Sciatic nerve (tissue), 2 donors: ENCODE measurements around the gene LRRC40. TPM values are rescaled to one million over a fixed set of nuclear protein-coding genes. Genes with fewer than 3 reads are reported as not detected.
"Not testable (repeated sequence)": the region's sequence is repeated elsewhere in the genome, so short reads cannot be mapped to it uniquely, and the experiment has no call there.

Source experiments
- ATAC-seq: fragments of 200-7000 bp; cut with Tn5 transposase; one replicate; pipeline ENCODE4 v1.9.1; 2020; ENCODE audit warnings: mild to moderate bottlenecking, moderate library complexity
- DNase-seq: peaks from one replicate; pipeline ENCODE4 v3.0.0-alpha.2; 2020; ENCODE audit warnings: low spot score
- intact Hi-C: fragments of 100-400 bp; cut with DNase I; formaldehyde crosslinking; loops from one replicate; pipeline ENCODE4 v1.14.2; 2022
- total RNA-seq: library from RNA; stranded (reverse); fragmentation: NEBNext Ultra II Directional; extraction: Animal tissue kit (Norgen Biotek cat#: 25700); gene quantifications from one replicate; pipeline ENCODE4 v1.2.1, GENCODE V29; 2021
- donor health status: DM: no; HTN: no; CAD: no.
- donor health status: DM: no; HTN: no; CAD: no.

The LRRC40 gene
- total RNA-seq = 15.4 TPM

DNA sequence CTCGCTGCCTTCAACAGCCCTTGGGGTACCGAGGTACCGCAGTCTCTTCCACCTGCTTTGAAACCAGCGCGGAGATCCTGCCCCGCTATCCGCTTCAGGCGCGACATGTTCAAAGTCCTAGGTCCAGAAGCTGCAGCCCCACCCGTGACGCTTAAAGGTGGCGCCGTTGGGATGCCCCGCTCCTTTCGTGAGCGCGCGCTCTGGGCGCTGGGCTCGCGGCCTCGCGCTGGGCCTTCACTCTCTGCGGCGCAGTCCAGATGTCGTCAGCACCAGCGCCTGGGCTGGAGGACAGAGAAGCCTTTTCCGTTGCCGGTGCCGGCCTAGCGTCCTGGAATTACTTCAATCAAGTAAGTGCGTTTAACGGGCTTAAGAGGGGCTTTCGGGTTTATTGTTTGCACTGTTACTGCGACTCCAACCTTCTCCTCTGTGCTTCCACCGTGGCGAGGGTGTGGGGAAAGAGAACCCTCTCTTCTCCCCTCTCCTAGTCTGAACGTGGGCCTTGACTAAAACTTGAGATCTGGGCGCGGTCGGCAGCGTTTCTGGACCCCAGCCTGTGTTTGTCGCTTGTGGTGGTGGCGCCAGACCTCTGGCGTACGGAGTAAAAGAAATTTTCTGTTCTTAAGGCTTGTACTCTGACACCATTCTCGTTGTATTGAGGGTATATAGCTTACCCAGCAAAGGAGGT, at the start of gene LRRC40:
LRRC40 (minus strand) TSS at position 146 of the 685 bp plus-strand sequence; CDS start at position 107, 39 bp downstream.
- ATAC-seq = peak; percentile 100
- intact Hi-C loops = no loop called here
- DNase-seq = peak; percentile 96

DNA sequence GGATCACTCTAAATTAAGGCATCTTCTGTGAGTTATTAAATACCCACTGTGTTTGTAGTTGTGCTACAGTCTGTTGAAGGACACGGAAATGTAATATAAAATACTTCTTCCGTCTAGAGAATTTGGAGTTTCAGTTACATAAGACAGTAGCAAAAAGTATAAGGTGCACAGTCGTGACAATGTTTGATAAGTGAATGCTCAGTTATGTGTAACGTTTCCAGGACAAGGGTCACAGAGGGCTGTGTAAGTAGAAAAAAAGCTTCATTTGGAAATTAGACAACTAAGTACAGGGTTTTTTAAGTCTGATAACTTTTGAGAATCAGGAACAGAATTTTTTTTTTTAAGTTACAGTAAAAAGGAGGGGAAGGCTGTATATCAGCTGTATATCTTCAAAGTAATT, 43.4 kb upstream of the LRRC40 start:
- intact Hi-C loops = no loop called here
- ATAC-seq = no peak

DNA sequence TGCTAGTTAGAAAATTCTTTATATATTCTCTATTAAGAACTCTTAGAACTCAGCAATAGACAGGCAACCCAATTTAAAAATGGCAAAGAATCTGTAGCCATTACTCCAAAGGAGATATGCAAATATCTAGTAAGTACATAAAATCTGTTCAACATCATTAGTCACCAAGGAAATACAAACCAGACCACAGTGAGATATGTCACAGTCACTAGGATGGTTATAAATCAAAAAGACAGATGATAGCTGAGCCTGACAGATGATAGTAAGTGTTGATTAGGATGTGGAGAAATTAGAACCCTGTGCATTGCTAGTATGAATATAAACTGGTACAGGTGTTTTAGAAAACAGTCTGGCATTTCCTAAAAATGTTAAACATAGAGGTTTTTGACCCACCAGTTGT, 42.4 kb upstream of the LRRC40 start:
- ATAC-seq (no peak), DNase-seq (no peak)
- intact Hi-C loops = no loop called here

More for the DNA sequence above, 43.4 kb upstream of the LRRC40 start:
- DNase-seq = no peak

DNA sequence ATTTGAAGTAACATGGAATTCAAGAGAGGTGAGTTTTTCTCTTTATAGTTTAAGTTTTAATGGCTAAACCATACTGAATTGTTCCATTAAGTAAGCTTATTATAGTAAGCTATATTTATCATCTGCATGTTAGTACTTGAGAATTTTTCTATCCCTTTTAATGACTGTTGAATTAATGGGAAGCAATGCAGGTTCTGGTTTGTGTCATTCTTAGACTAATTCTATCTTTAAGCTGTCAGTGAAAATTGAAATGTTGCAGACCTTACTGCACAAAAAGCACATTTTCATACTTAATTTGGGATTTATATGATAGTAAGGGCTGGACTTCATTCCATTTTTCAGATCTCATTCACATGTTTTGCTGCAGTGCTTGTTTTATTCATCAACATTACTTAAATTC, 41.7 kb upstream of the LRRC40 start:
- intact Hi-C loops = no loop called here
- no peak for ATAC-seq
- no peak for DNase-seq

DNA sequence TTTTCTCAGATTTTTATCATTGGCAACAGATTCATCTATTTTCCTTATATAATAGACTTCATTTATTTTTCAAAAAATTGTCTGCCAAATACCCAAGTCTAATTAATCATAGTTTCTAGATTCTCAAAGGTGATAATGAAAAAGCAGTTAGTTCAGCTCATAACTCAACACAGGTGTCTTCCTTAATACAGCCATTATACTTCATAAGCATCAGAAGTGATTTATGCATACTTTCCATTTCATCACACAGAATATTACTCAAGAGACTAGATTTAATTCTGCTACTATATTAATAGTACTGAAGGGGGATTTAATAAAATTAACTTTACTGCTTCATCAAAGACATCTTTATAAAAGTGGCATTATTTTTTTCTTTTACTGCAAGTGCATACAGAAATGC, 34.6 kb upstream of the LRRC40 start:
- intact Hi-C loops = no loop called here
- ATAC-seq = no peak
- no peak for DNase-seq

DNA sequence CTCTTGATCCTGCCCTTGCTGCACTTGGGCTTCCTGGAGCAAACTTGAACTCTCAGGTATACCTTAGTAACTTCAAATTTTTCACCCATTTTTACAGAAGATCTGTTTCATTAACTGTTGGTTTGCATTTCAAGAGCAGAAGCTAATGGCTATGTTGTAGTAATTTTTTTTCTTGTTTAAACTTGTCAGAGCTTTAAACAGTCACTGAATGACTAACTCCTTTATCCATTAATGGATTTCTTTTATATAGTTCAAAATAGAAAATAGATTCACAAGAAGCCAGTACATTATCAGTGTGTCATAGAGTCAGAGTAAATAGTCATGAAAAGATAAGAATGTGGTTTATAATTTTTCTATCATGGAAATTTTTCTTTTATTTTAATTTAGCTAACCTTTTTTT, 29.4 kb upstream of the LRRC40 start:
- DNase-seq = no peak
- intact Hi-C loops = no loop called here
- ATAC-seq = no peak

DNA sequence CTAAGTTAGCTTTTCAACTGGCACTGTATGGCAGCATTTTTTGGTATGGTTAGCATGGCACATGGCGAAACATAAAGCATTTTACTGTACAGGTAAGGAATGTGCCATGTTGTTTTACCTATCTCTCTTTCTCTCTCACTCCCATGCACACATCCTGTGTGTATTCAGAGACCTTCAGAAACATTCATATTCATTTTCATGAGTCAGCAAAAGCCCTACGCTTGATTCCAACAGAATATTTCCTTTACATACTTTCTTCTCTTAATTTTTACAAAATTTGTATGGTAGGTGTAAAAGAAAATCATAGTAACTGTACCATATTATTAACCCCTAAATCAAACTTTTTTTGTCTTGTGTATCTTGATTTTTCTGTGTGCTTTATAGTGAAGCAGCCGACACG, 26.1 kb upstream of the LRRC40 start:
- DNase-seq = no peak
- intact Hi-C loops = no loop called here
- ATAC-seq = no peak

DNA sequence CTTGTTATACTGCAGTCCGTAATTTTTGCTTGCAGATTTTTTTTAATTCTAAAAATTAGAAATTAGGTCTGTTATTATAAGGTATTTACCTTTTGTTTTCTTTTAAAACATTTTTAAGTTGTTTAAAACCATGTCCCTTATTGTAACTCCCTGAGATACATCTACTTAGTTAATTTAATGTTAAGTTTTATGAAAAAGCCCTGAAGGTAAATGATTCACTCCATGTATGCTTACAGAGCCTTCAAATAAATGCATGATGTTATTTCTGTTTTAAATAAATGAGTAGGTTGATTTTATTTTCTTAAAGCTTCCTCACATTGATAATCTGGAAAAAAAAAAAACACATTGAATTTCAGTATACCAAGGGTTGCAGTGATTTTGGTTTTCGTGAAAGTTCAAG, 23.3 kb upstream of the LRRC40 start:
- DNase-seq = no peak
- intact Hi-C loops = no loop called here
- ATAC-seq = no peak

DNA sequence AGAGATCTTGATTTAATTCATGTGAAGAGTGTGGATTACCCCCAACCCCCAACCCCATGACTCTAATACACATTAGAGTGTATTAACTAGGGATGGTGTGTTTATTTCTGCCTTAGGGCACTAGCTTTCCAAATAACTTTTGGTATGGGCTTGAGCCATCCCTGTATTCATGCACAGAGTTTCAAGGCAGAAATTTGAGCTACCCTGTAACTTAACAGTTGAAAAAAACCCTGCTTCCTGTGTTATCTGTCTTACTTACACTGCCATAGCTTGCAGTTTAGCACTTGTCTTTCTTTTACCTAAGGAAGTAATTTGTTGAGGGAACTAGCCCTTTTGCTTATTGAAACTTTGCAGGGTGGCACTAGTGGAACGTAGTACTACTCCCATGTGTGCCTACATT, 22.1 kb upstream of the LRRC40 start:
- intact Hi-C loops = no loop called here
- DNase-seq (no peak), ATAC-seq (no peak)

DNA sequence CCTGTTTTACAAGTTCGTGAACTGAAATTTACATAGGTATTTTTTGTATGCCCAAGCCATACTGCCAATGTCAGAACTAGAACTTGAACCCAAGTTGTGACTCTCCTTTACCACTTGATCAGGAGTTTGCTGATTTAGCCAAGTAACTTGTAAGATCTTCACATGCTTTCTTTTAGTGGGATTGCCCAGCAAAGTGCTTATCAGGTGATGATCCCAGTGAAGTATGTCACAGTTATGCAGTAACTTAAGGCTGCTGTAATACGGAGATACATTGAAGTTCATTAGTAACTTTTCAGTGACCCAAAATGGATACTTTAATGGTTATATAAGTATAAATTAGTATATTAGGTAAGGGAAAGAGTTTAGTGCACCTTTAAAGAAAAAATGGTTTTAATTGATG, 19.6 kb upstream of the LRRC40 start:
- intact Hi-C loops = no loop called here
- ATAC-seq (no peak), DNase-seq (no peak)

DNA sequence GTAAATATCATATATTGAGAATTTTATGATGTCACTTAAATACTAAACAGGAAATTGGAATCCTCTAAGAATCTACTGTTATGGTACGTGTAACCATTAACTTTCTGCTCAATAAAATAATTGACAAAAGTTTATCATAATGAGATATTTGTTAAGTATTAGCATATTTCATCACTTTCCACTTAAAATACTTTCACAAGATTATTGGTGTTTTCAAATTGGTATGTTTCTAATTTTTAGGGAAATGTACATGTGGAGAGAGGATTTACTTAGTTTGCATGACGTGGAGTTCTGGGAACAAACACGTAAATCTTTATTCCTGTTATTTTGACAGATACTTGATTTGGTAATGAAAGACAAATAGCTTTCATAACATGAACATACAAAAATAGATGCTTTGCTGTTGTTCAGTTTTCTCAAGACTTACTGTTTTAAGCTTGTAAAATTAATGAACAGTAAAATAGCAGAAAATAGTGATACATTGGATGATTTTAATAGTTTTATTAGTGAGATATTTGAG, 17.4 kb upstream of the LRRC40 start:
- intact Hi-C loops = no loop called here
- no peak for DNase-seq
- no peak for ATAC-seq

DNA sequence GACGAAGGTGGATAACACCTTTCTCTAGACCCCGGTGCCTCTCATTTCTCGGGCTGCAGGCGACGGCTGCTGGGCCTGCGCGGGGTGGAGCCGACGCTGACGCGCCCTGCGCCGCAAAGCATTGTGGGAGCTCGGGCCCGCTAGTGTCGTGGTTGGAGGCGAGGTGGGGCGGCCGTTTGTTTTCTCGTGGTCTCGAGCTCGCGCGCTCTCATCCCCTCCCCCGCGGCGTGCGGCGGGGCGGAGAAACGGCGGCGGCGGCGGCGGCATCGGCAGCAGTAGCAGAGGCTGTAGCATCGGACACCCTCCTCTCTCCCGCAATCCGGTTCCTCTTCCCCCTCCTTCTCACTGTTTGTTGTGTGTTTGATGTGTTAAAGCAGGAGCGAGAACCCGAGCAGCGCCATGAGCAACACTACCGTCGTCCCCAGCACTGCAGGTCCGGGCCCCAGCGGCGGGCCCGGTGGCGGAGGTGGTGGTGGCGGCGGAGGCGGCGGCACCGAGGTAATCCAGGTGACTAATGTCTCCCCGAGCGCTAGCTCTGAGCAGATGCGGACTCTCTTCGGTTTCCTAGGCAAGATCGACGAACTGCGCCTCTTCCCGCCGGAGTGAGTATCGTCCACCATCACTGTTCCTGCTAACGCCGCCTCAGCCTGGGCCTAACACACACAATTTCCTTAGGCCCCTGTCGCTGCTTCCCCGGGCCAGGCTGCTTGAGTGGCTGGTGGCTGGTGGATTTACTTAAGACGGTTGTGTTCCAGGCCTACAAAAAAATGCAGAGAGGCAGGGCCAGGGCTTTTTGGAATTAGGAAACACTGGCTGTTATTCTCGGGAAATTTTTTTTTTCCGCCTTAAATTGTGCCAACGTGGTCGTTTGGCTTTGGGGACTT, 16.1 kb upstream of the LRRC40 start, which contains the start of gene SRSF11:
SRSF11 (plus strand) TSS at position 143 of the 884 bp plus-strand sequence; CDS start at position 400, 257 bp downstream.
- intact Hi-C loops = no loop called here
- DNase-seq (peak; percentile 99), ATAC-seq (peak; percentile 100)

DNA sequence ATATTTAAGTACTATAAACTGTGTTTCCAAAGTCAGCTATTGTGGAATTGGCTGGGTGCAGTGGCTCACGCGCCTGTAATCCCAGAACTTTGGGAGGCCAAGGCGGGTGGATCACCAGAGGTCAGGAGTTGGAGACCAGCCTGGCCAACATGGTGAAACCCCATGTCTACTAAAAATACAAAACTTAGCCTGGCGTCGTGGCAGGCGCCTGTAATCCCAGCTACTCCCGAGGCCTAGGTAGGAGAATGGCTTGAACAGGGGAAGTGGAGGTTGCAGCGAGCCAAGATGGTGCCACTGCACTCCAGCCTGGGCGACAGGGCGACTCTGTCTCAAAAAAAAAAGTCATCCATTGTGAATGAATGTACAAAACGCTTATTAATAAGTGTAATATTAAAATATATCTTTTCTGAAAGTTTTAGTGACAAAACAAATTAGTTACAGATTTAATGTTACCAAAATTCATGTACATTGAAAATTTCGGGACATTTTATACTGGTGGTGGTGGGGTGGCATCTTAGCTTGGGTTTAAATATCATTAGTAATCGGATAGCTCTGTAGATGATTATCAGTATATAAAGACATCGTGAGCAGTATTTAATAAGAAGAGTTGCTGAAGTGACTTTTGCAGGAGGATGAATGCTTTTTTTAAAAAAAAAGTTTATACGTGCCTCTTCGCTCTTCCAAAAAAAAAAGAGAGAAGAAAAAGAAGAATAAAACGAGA, 15.3 kb upstream of the LRRC40 start:
- intact Hi-C loops = no loop called here
- no peak for DNase-seq
- peak; percentile 2 for ATAC-seq

DNA sequence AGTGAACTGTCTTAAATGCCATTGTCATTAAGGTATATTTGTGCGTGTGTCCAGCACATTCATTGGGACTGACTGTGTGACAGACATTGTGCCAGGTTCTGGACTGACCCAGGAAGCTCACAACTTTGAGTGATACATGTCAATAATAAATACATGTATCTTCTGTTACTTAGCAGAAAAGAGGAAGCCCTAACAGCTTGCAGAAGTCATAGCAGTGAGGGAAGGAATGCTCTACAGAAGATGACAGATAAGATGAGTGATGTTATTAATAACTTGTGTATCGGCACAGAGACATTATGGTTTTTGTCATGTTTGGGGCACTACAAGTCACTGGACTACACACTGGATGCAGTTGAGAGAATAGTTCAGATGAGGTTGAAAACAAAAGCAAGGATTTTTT, 14.6 kb upstream of the LRRC40 start:
- ATAC-seq (no peak), DNase-seq (no peak)
- intact Hi-C loops = no loop called here

DNA sequence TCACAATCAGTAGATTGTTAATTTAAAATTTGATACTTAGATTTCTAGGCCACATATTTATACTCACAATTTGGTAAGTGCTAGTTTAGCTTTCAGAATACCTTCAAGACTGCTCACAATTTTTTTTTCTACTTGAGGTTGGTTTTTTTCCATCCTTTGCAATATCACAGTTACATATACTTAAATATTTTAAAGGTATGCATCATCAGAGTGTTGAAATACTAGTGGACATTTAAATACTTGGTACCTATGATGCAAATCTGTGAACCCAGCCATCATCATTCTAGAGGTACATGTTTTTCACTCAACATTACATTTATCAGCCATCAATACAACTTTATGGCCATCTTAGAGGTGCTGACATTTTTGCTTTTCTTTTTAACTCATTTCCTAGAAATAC, 6.2 kb upstream of the LRRC40 start:
- no peak for DNase-seq
- no peak for ATAC-seq
- intact Hi-C loops = no loop called here

DNA sequence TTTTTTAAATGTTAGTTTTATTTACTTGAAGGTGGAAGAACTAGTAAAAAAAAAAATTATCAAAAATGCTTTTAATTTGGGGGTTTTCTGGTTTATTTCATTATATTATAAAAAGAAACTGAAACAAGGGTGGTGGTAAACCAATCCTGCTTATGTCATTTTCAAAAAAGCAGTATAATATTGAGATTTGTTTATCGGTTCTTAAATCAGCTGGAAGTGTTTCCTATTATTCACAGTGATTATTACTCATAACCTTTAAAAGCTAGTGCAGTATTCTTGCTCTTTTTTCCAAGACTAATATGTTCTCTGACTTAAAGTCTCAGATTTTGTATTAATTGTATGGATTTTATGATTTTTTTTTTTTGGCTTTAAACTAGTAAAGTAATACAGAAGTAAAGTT, 5.4 kb upstream of the LRRC40 start:
- ATAC-seq = no peak
- DNase-seq = no peak
- intact Hi-C loops = no loop called here

DNA sequence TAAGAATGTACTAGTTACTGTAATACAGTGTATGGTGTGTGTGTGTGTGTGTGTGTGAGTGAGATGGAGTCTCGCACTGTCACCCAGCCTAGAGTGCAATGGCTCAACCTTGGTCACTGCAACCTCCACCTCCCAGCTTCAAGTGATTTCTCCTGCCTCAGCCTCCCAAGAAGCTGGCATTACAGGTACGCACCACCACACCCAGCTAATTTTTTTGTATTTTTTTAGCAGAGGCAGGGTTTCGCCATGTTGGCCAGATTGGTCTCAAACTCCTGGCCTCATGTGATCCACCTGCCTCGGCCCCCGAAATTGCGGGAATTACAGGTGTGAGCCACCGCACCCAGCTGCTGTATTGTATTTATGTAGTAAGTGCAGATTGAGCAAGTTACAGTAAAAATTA, 2.9 kb upstream of the LRRC40 start:
- ATAC-seq (no peak), DNase-seq (no peak)
- intact Hi-C loops = no loop called here

DNA sequence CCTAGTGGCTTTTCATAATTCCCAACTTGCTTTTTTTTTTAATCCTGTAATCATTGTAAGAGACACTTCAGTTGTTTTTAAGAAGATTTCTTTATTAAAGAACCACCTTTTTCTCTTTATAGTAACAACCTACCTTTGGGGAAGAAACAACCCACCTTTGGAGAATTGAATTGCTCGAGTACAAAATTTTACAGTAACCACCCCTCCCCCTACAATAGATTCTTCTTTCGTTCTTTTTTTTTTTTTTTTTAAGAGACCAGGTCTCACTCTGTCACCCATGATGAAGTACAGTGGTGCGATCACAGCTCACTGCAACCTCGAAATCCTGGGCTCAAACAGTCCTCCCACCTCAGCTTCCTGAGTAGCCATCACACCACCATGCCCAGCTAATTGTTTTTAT, 2.1 kb upstream of the LRRC40 start:
- DNase-seq (no peak), ATAC-seq (no peak)
- intact Hi-C loops = no loop called here

DNA sequence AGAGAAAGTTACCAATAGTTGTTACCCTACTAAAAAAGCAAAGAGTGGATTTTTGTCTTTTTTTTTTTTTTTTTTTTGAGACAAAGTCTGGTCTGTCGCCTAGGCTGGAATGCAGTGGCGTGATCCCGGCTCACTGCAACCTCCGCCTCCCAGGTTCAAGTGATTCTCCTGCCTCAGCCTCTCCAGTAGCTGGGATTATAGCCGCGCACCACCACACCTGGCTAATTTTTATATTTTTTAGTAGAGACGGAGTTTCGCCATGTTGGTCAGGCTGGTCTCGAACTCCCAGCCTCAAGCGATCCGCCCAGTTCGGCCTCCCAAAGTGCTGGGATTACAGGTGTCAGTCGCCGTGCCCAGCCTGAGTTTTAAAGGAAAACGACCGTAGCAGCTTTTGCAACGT, 1.5 kb upstream of the LRRC40 start:
- ATAC-seq, intact Hi-C loops, DNase-seq: not testable (repeated sequence)

DNA sequence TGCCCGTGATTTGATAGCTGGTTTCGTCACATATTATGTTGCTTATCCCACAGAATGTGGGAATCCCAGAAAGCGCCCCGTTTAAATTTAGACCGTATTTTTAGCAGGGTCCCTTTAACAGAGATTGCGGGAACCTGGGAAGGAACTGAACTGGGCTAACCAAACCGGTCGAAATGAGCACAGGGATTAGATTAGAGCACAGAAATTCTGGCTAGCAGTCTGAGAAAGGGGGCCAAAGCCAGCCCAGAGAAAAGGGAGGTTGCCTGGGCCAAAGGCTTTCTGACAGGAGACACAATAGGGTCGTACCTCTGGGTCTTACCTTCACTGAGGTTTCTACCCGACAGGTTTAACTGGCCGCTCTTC, 327 bp downstream of the LRRC40 start:
- ATAC-seq (peak; percentile 42), DNase-seq (no peak)
- intact Hi-C loops = no loop called here
